Stromal cell of bone marrow (primary cell): Measurements from ENCODE around the gene RCE1.
"Not testable (repeated sequence)": the region's sequence is repeated elsewhere in the genome, so short reads cannot be mapped to it uniquely, and the experiment has no call there.

Source experiments
- DNase-seq: peaks from one replicate; pipeline ENCODE4 v3.0.0-alpha.2; 2012; ENCODE audit warnings: low read depth

RCE1 gene

GRCh38 chr11:66842896-66843775 lies at the start of gene RCE1:
TSS of gene RCE1 (plus strand) at chr11:66843441. CDS start at chr11:66843456, 15 bp downstream.
- DNase-seq: peak; percentile 77

GRCh38 chr11:66799815-66800214 lies 43.4 kb upstream of the RCE1 start:
- DNase-seq: not testable (repeated sequence)

- DNase-seq: no peak
Observed at GRCh38 chr11:66800720-66801428, 42.4 kb upstream of the RCE1 start.

- DNase-seq: no peak
Observed at GRCh38 chr11:66809592-66809991, 33.6 kb upstream of the RCE1 start.

GRCh38 chr11:66810576-66811185 lies 32.6 kb upstream of the RCE1 start:
- no peak for DNase-seq

GRCh38 chr11:66814678-66815077 lies 28.6 kb upstream of the RCE1 start:
- no peak for DNase-seq

GRCh38 chr11:66815646-66816045 lies 27.6 kb upstream of the RCE1 start:
- no peak for DNase-seq

- no peak for DNase-seq
Observed at GRCh38 chr11:66818231-66818955, 24.8 kb upstream of the RCE1 start.

- no peak for DNase-seq
Observed at GRCh38 chr11:66820381-66820780, 22.9 kb upstream of the RCE1 start.

- DNase-seq: no peak
Observed at GRCh38 chr11:66820901-66821300, 22.3 kb upstream of the RCE1 start.

GRCh38 chr11:66823700-66824099 lies 19.5 kb upstream of the RCE1 start:
- DNase-seq: no peak

GRCh38 chr11:66824573-66824972 lies 18.7 kb upstream of the RCE1 start:
- DNase-seq: not testable (repeated sequence)

- no peak for DNase-seq
Observed at GRCh38 chr11:66834539-66834845, 8.7 kb upstream of the RCE1 start.

GRCh38 chr11:66834943-66835342 lies 8.3 kb upstream of the RCE1 start:
- no peak for DNase-seq

GRCh38 chr11:66835768-66836405 lies 7.4 kb upstream of the RCE1 start:
- DNase-seq: peak; percentile 48

GRCh38 chr11:66840317-66841091 lies 2.7 kb upstream of the RCE1 start:
- no peak for DNase-seq

GRCh38 chr11:66841861-66842260 lies 1.4 kb upstream of the RCE1 start:
- no peak for DNase-seq

GRCh38 chr11:66842501-66842895 lies 743 bp upstream of the RCE1 start:
- no peak for DNase-seq

- no peak for DNase-seq
Observed at GRCh38 chr11:66843776-66844495, 695 bp downstream of the RCE1 start.

- no peak for DNase-seq
Observed at GRCh38 chr11:66844496-66845142, 1.4 kb downstream of the RCE1 start.
